Activated CD8-positive, alpha-beta memory T cell treated with anti-CD3 and anti-CD28 coated beads, Interleukin-2, amount 50 U/mL, for 48 hours (primary cell): ENCODE data around the gene NEIL3.

ENCODE experiments used
- DNase-seq: peaks from one replicate; pipeline ENCODE4 v3.0.0-alpha.2; 2020

Gene NEIL3, protein sequence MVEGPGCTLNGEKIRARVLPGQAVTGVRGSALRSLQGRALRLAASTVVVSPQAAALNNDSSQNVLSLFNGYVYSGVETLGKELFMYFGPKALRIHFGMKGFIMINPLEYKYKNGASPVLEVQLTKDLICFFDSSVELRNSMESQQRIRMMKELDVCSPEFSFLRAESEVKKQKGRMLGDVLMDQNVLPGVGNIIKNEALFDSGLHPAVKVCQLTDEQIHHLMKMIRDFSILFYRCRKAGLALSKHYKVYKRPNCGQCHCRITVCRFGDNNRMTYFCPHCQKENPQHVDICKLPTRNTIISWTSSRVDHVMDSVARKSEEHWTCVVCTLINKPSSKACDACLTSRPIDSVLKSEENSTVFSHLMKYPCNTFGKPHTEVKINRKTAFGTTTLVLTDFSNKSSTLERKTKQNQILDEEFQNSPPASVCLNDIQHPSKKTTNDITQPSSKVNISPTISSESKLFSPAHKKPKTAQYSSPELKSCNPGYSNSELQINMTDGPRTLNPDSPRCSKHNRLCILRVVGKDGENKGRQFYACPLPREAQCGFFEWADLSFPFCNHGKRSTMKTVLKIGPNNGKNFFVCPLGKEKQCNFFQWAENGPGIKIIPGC

DNA sequence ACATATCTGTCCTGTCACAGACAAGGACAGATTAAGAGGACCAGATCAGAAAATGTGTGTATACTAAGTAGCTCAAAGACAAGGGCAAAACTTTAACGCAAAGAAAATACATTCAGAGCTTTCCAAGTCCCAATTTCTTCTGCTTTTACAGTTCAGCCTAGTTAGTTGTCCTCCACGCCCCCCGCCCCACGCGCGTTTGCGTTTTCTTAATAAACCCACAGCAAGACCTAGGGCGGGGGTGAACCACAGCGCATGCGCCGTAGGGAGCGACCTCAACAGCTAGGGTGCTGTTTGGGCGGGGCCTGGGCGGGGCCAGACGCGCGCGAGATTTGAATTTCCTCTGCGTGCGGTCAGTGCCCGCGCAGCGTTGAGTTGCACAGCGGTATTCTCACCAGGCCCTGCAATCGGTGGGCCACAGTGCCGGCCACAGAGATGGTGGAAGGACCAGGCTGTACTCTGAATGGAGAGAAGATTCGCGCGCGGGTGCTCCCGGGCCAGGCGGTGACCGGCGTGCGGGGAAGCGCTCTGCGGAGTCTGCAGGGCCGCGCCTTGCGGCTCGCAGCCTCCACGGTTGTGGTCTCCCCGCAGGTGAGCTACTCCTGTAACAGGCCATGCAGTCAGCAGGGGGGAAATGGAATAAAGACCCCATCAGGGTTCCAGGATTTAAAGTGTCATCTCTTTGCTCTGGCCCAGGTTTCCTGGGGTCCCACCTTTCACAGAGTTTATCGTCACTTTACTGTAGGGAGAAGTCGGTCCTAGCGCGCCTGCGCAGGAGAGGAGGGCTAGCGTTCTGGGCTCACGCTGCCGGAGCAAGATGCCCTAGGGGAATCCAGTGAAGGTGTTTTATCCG lies at the start of gene NEIL3:
NEIL3 (plus strand) TSS at position 353 of the 850 bp plus-strand sequence; CDS start at position 433, 80 bp downstream.
- peak; percentile 98 for DNase-seq

DNA sequence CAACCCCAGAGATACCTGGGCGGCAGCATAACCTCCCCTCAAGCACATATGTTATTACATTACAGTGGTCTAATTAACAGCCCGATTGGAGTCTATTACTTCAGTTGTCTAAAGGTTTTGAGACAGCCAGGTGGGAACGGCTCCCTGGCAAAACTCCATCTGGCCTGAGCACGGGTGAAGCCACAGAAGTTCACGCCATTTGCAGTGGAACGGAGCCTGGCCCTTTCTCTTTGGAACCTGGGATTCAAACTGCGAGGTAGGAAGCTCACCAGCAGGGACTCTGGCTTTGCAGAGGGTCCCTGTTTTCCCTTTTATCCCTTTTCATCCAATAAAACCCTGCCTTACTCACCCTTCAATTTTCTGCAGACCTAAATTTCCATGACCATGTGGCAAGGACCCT lies 45.9 kb upstream of the NEIL3 start:
- DNase-seq = no peak

DNA sequence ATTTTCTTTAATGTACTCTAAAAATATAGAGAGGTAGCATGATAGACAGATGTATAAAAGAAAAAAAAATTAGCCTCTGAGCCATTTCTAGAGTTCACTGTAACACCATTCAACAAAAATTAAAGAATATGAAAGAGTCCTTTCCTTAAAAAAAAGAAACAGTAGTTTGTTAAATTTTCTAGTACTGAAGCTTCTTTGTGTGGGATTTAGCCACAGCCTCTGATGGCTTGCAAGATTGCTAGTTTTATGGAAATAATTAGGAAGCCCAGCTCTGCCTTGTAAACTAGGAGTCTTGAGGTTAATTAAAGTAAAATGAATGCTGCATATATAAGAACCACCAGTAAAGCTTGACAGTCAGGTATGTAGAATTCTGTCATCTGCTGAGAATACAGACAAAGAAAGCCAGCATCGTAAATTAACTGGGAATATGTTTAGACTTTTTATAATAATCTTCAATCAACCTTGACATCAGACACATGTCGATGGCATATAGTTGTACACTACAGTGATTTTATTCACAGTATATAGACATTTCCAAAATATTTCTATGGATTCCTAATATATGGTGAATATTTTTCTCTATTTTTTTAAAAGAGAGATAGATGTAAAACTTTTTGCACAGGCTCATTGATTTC lies 44.8 kb upstream of the NEIL3 start:
- DNase-seq = no peak

DNA sequence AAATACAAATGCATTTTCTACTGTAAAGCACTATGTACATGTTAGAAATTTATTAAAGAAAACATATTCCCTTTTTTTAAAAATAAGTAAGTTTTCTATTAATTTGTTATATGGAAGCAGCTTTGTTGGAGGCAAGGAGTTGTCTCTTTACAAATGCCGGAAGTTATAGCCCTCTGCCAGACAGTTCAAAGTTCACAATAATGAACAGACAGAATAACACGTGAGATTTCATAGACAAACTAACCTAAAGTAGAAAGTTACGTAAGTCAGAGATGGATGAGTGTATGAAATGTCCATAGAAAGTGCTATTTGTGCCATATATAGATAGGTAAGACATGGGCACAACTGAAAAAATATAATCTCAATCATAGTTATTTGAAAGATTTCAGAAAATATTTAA lies 43.9 kb upstream of the NEIL3 start:
- no peak for DNase-seq

DNA sequence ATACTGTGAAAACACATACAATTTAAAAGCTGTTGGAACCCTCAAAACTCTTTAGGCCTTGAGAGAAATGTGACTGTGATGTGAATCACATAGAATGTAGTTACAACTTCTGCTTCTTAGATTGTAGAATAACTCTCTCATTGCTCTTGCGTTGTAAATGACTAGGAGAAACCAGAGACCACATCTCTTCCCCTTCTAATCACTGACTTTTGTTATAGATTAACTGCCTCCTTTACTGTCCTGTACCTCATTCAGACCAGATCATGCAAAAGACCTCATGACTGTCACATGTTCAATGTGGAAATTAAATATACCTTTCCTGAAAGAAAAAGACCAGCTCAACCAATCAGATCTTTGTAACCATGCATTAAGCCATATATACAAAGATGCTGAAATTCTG lies 43.2 kb upstream of the NEIL3 start:
- DNase-seq = no peak

DNA sequence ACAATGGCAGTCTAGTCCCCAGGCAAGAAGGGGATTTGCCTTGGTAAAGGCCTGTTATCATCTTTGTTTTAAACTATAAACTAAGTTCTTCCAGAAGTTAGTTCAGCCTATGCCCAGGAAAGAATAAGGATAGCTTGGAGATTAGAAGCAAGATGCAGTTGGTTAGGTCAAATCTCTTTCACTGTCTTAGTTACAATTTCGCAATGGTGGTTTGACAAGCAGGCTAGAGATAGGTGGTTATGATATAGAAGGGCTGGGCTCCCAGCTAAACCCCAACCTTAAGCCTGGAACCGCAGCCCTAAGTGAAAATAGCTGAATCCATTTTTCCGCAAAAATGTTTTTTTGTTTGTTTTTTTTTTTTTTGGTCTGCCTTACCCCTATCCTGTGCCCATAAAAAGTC lies 41.8 kb upstream of the NEIL3 start:
- no peak for DNase-seq

DNA sequence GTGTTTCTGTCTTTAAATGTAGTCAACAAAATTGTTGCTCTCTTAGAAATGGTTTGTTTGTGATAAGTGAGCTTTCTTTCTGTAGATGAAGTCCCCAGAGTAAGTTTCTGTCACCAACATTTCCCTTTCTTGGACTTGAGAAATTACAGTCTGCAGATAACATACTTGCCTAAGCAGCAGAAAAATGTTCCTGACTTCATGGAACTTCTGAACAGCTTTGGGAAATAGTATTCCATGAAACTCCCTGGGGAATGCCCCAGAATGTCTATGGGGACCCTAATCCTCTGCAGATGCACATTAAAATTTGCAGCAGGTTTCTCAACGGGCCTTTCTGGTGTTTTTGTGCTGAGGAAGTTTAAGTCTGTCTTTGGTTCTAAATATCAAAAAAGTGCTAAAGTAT lies 38.6 kb upstream of the NEIL3 start:
- DNase-seq = no peak

DNA sequence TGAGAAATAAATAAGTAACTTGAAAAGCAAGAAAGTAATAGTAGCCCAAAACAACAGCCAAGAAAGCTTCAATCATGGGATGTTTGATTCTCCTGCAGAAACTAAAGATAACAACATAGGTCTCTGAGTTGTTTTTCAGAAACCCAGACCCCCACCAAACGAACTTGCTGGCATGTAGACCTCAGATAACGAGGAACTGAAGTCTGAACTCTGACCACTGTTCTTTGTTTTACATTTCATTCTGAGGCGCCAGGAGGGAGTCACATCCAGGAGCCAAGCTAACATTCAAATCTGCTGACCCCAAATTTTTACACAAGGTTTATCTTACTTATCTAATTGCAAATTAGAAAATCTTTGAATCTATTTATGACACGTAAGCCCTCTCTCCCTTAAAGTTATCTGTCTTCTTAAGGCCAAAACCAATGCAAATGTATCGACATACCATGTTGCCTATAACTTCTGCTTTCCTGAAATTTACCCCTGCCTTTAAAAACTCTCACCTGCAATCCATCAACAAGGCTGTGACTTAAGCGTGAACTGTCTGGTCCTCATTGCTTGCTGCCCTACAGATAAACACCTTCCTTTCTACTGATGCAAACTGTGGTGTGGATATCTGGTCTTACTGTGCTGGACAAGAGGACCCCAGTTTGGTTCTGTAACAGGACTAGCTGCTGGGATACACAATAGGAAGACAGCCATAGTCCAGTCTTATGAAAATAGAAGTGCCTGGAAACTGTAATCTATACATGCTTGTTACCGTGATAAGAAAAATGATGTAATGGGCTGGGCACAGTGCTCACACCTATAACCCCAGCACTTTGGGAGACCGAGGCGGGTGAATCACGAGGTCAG lies 37.5 kb upstream of the NEIL3 start:
- no peak for DNase-seq

DNA sequence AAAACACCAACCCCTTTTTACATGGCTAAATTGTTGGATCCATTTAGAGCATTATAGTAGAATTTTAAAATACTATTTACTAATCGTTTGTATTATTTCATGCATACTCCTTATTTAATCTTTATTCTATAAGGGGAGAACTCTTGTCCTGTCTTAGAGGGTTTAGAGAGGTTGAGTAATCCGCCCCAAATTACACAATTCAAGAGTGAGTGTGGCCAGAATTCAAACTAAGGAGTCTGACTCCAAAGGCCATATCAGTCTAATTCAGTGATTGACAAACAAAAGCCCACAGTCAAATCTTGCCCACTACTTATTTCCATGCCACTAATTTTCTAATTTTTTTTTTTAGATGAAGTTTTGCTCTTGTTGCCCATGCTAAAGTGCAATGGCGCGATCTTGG lies 33.7 kb upstream of the NEIL3 start:
- DNase-seq = no peak

DNA sequence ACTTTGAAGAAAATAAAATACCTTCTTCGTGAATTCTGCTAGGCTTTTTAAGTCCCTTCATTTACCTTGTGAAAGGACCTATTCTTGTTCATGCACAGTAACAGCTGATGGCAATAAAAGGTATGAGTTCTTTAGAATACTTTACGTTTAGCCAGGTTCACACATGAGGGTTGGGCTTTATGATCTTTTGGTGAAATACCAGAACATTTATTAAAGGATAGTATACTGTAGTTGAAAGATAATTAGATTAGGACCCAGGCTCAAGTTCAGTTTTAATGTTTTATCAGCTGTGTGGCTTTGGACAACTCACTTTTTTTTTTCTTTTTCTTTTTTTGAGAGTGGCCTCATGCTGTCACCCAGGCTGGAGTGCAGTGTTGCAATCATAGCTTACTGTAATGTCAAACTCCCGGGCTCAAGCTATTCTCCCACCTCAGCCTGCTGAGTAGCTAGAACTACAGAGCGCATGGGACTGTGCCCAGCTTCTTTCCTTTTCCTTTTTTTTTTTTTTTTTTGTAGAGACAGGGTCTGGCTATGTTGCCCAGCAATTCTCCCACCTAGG lies 28.2 kb upstream of the NEIL3 start:
- no peak for DNase-seq

DNA sequence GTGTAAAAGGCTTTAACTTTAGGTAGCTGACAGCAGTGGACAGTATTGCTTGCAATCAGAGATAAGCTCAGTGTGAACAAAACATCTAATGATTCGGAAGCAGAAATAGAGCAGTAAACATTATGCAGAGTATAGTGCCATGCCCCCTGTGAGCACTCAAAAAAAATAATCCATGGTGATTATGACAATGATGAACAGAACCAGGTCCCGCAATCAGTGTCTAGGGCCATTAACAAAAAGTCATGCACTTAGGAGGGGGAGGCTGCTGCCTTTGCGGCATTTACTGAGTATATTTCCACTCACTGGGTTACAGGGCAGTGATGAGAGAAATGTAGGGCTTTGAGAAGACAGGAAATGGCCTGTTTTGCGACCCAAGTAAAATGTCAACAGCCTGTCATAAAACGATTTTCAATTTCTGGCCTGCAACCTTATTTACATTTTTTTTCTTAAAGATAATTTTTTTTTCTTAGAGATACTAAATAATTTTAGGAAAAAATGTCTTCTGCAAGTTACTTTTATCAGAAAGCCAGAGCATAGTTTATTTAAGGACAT lies 27.3 kb upstream of the NEIL3 start:
- DNase-seq = no peak

DNA sequence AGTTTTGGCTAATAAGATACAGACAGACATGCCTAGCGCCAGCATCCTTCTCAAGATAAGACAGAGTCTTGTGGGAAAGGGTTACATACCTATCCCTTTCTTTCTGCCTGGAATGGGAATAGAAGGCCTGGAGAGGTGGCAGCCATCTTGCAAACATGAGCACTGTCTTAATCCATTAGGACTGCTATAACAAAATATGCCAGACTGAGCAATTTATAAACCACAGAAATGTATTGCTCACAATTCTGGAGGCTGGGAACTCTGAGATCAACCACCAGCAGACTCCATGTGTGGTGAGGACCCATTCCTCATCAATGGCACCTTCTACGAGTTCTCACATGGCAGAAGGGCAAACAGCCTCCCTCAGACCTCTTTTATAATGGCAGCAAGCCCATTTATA lies 26.5 kb upstream of the NEIL3 start:
- DNase-seq = no peak

DNA sequence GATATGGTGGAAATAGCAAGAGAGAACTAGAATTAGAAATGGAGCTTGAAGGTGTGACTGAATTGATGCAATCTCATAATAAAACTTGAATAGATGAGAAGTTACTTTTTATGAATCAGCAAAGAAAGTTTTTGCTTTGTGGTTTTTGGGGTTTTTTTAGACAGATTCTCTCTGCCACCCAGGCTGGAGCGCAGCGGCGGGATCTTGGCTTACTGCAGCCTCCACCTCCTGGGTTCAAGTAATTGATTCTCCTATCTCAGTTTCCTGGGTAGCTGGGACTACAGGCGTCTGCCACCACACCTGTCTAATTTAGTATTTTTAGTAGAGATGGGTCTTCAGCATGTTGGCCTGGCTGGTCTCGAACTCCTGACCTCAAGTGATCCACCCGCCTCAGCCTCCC lies 23.7 kb upstream of the NEIL3 start:
- DNase-seq = no peak

DNA sequence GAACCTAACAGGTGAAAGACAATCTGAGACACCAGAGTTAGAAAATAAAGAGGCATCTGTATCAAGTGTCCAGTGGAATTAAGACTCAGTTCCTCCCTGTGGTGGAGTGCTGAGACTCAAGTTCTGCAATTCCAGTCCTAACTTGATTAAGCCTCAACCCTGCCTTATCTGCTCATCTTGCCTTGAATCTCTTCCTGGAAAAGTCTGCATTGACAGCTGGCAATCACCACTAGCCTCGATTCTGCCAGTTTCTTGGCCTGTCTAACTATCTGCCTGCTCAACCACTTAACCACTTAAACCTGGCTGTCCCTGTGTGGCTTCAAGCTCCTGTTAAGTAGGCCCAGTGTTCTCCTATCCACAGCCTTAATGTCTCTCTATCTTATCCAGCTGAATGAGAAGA lies 22.4 kb upstream of the NEIL3 start:
- DNase-seq = no peak

DNA sequence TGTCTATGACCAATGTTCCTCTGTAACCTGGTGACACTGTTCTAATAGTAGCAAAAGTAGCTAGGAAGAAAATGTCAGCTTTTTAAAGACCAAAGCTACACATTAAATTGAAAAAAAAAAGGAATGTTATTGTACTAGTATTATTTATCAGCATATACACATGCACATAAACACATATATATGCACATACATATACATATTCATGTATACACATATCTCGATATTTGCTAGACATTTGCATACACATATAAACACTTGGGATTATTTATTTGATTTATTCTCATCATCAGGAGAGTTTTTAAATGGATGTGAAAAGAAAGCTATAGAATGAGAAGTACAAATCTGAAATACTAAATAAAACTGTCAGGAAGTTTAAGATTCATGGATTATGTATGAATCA lies 21.3 kb upstream of the NEIL3 start:
- no peak for DNase-seq

DNA sequence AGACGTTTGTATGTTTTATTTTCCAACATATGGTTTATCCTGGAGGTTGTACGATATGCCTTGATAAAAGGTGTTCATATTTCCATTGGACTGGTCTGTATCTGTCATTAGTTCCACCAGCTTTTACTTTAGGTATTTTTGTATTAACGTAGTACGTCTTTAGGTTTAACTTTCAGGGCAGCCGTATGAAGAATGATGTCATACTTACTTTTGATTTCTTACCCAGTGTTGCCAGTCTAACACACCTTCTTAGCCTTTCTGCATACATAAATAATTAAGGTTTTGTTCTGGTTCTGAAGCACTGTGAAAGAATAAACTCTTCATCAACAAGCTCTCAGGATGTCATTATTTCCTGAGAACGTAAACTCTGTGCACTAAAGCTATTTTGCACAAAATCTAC lies 18.9 kb upstream of the NEIL3 start:
- no peak for DNase-seq

DNA sequence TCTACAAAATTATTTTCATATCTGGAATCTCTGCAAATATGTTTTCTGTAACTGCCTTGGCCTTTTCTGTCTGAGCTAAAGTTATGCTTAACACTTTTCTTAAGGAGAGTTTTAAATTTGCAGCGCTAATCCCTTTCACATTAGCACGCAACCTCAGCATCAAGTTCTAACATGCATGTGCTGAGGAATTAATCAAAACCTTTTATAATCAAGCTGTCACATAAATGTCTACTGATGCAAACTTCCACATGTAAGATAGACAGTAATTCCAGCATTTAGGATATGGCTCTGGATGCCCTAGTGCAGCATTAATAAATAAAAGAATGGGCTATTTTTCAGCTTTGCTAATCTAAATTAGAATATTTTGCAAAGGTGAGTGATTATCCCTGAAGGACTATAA lies 17.5 kb upstream of the NEIL3 start:
- no peak for DNase-seq

DNA sequence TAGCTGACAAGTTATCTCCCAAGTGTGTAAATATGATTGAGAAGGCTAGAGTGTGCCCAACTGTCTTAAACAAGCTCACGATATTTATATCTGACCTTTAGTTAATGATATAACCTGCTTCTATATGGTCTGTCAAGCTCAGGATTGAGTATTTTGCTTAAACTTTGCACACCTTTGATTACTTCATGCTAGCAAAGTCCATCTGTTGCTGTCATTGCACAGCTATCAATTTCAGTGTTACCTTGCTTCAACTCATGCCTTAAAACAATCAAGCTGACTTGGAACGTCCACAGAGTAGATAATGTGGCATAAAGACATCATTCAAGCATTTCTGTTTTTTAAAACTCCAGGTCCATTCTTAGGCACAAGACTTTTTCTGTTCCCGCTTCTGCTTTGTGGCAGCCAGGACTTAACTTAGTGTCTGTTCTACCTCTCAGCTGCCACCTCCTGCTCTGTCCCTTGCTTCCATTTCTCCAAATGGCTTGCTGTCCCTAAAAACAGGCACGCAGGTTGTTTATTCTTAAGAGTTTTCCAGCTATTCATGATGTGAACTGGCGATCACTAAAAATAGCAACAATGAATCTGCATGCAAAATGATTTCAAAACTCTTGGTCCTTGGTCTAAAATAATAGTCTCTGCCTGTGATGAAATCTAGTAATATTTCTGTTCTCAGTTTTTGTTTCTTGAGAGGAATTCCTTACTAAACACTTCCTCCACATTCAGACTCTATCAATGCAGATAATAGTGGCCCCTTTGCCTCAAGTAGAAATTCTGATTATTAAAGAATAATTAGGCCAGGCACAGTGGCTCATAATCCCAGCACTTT lies 16.3 kb upstream of the NEIL3 start:
- DNase-seq = no peak

DNA sequence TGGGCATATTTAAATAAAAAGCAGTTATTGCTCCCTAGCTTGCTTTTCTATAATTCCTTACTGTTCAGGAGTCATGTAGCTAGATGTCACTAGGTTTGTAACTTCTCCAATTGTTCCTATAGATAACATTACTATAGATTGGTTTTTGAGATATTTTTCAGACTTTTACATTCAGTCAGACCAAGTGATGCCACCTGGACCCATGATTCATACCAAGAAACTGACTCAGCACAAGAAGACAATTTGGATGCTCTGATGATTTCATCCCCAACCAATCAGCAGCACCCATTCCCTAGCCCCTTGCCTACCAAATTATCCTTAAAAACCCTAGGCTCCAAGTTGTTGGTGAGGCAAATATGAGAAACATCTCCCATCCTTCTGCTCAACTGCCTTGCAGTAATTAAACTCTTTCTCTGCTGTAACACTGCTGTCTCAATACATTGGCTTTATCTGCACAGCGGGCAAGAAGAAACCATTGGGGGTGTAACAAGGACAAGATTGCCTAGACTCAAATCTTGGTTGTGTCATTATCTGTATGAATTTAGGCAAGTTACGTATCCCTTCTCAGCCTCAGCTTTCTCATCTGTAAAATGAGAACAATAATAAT lies 11.8 kb upstream of the NEIL3 start:
- no peak for DNase-seq

DNA sequence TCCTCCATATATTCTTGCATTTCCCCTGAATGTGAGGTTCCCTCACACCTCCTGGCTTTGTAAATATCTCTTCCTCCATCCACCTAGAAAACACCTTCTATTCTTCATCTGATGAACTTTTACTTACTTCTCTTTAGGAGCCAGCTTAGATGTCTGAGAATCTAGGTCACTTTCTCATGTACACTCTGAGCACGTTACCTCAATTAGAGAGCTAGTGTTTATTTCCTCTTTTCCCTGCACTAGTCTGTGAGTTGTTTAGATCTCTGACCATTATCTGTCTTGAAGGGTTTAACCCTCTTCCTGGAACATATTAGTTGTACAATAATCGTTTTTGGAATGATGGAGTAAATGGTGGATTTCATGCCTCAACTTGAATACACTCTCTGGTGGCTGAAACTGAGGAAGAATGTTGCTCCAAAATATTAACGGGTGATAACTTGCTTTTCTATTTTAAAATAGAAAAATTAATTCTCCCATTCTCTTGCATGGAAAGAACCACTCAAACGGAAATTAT lies 8.5 kb upstream of the NEIL3 start:
- no peak for DNase-seq
